ENCODE measurements around the gene KCNAB1. TPM values are rescaled to one million over a fixed set of nuclear protein-coding genes. Genes with fewer than 3 reads are reported as not detected.

KCNAB1 gene
- polyA plus RNA-seq, 1 donor (not counting 4 experiments of a cell fraction or from before 2014, with no cell fraction given) = 0.03 TPM

DNA sequence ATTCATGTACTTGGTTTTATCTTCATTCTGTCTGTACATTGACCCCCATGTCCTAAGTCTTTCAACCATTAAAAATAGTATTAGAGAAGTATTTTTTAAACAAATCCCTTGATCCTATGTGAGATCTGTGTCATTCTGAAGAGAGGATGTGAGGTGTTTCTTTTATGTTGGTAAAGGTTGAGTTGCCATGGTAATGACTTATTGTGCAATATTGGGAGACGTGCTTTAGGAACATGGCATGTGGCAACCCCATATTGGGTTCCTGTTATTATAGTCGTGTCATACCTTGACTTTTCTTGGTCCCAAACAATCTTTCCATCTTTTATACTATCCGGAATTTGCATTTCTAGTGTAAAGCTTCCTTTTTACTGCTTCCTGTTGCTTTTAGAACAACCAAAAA is 203.1 kb downstream of the KCNAB1 start:
- Histone ChIP-seq H3K9me1 (ENCODE audit: control insufficient read depth, extremely low read depth, insufficient read depth, low read length) (no peaks in the 10 kb centered on the region), H3K27me3 (ENCODE audit: control insufficient read depth, extremely low read depth, insufficient read depth, low read length) (no peaks in the 10 kb centered on the region)

GRCh38 chr3:156330415-156330814 is 210.0 kb downstream of the KCNAB1 start:
- Histone ChIP-seq H4K20me1 (ENCODE audit: control insufficient read depth, extremely low read depth, insufficient read depth, low read length) (no peaks in the 10 kb centered on the region), H3K36me3 (ENCODE audit: control insufficient read depth in 2 of 2, extremely low read depth in 1 of 2, insufficient read depth in 2 of 2, low read length in 2 of 2) (no peaks in the 10 kb centered on the region), H3K9me3 (ENCODE audit: control insufficient read depth, low read depth, low read length) (no peaks in the 10 kb centered on the region), H3K9ac (ENCODE audit: control insufficient read depth, extremely low read depth, insufficient read depth, low read length) (no peak overlapping the region), H3K4me3 (ENCODE audit: control insufficient read depth in 2 of 3, extremely low read depth in 1 of 3, insufficient read depth in 2 of 3, low read depth in 1 of 3, low read length in 3 of 3) (no peak overlapping the region), H3K9me1 (ENCODE audit: control insufficient read depth, extremely low read depth, insufficient read depth, low read length) (no peaks in the 10 kb centered on the region), H3K79me2 (ENCODE audit: control insufficient read depth, insufficient read depth, low read length) (no peaks in the 10 kb centered on the region), H2AFZ (ENCODE audit: control insufficient read depth, low read length) (no peak overlapping the region), H3K4me2 (ENCODE audit: control insufficient read depth, extremely low read depth, insufficient read depth, low read depth, low read length) (no peak overlapping the region), H3K4me1 (ENCODE audit: control insufficient read depth, extremely low read depth, insufficient read depth, low read length) (no peaks in the 10 kb centered on the region), H3K27ac (ENCODE audit: control insufficient read depth, insufficient read depth, low read length) (no peak overlapping the region), H3K27me3 (ENCODE audit: control insufficient read depth, extremely low read depth, insufficient read depth, low read length) (no peaks in the 10 kb centered on the region)
- dilution Hi-C loops (cut with MboI; ENCODE audit: extremely low pct_ligation_motif_present, low sequenced_read_pairs) = no loop called here
- TF ChIP-seq CTCF (optimal IDR thresholded peaks at IDR 0.05 in 1 of 3, IDR thresholded peaks at IDR 0.05 in 1 of 3, conservative IDR thresholded peaks at IDR 0.05 in 1 of 3; ENCODE audit: extremely low read depth in 1 of 3, insufficient read depth in 2 of 3, low read length in 3 of 3) (no peak), EZH2 (IDR thresholded peaks at IDR 0.05; ENCODE audit: low read length) (no peak)
- FAIRE-seq = no peak
- DNase-seq (ENCODE audit: low read depth, low spot score) = no peak

More for the DNA sequence above, 203.1 kb downstream of the KCNAB1 start:
- FAIRE-seq (no peak), DNase-seq (ENCODE audit: low read depth, low spot score) (no peak)
- Histone ChIP-seq H3K9ac (ENCODE audit: control insufficient read depth, extremely low read depth, insufficient read depth, low read length) (no peak overlapping the region), H3K4me1 (ENCODE audit: control insufficient read depth, extremely low read depth, insufficient read depth, low read length) (peaks cover 5% of the 10 kb centered on the region), H3K4me2 (ENCODE audit: control insufficient read depth, extremely low read depth, insufficient read depth, low read depth, low read length) (no peak overlapping the region), H3K36me3 (ENCODE audit: control insufficient read depth in 2 of 2, extremely low read depth in 1 of 2, insufficient read depth in 2 of 2, low read length in 2 of 2) (no peaks in the 10 kb centered on the region), H3K9me3 (ENCODE audit: control insufficient read depth, low read depth, low read length) (no peaks in the 10 kb centered on the region), H3K27ac (ENCODE audit: control insufficient read depth, insufficient read depth, low read length) (no peak overlapping the region), H4K20me1 (ENCODE audit: control insufficient read depth, extremely low read depth, insufficient read depth, low read length) (no peaks in the 10 kb centered on the region), H3K4me3 (ENCODE audit: control insufficient read depth in 2 of 3, extremely low read depth in 1 of 3, insufficient read depth in 2 of 3, low read depth in 1 of 3, low read length in 3 of 3) (no peak overlapping the region), H2AFZ (ENCODE audit: control insufficient read depth, low read length) (no peak overlapping the region), H3K79me2 (ENCODE audit: control insufficient read depth, insufficient read depth, low read length) (no peaks in the 10 kb centered on the region)
- TF ChIP-seq CTCF (optimal IDR thresholded peaks at IDR 0.05 in 1 of 3, IDR thresholded peaks at IDR 0.05 in 1 of 3, conservative IDR thresholded peaks at IDR 0.05 in 1 of 3; ENCODE audit: extremely low read depth in 1 of 3, insufficient read depth in 2 of 3, low read length in 3 of 3) (no peak), EZH2 (IDR thresholded peaks at IDR 0.05; ENCODE audit: low read length) (no peak)
- dilution Hi-C loops (cut with MboI; ENCODE audit: extremely low pct_ligation_motif_present, low sequenced_read_pairs) = no loop called here

Measured in keratinocyte (primary cell).